ENCODE measurements around the gene FXYD4. TPM values are rescaled to one million over a fixed set of nuclear protein-coding genes. Genes with fewer than 3 reads are reported as not detected.

The FXYD4 gene
- total and polyA plus RNA-seq, 2 of the 8 experiments (the other 6 are each of a cell fraction or from before 2014, with no cell fraction given): not detected

- TF ChIP-seq EP300 (IDR thresholded peaks at IDR 0.05; ENCODE audit: borderline replicate concordance in 1 of 2, low read depth in 2 of 2, low read length in 2 of 2) (no peak), BRCA1 (IDR thresholded peaks at IDR 0.05; ENCODE audit: low read depth, low read length) (no peak), CHD2 (IDR thresholded peaks at IDR 0.05; ENCODE audit: low read length) (no peak), RBBP5 (IDR thresholded peaks at IDR 0.05; ENCODE audit: borderline replicate concordance, low read depth, low read length) (no peak)
Observed at GRCh38 chr10:43390333-43390732, 18.9 kb downstream of the FXYD4 start (continued).

All from H1 (cell line).